ENCODE measurements around the gene PLEKHF1.

Gene PLEKHF1

GRCh38 chr19:29678484-29679106, 13.3 kb downstream of the PLEKHF1 start:
- no peak for DNase-seq (ENCODE audit: low read depth)

- no peak for DNase-seq (ENCODE audit: low read depth)
Measured at GRCh38 chr19:29679598-29680210, 14.4 kb downstream of the PLEKHF1 start.

GRCh38 chr19:29680447-29680846, 15.2 kb downstream of the PLEKHF1 start:
- peak; percentile 78 for DNase-seq (ENCODE audit: low read depth)

- no peak for DNase-seq (ENCODE audit: low read depth)
Measured at GRCh38 chr19:29680937-29681336, 15.7 kb downstream of the PLEKHF1 start.

- DNase-seq (ENCODE audit: low read depth): no peak
Measured at GRCh38 chr19:29681422-29682235, 16.4 kb downstream of the PLEKHF1 start.

- DNase-seq (ENCODE audit: low read depth): no peak
Measured at GRCh38 chr19:29682236-29682895, 17.1 kb downstream of the PLEKHF1 start.

- no peak for DNase-seq (ENCODE audit: low read depth)
Measured at GRCh38 chr19:29683009-29683408, 17.7 kb downstream of the PLEKHF1 start.

GRCh38 chr19:29685326-29685725, 20.1 kb downstream of the PLEKHF1 start:
- no peak for DNase-seq (ENCODE audit: low read depth)

- DNase-seq (ENCODE audit: low read depth): no peak
Measured at GRCh38 chr19:29686285-29686805, 21.1 kb downstream of the PLEKHF1 start.

- DNase-seq (ENCODE audit: low read depth): no peak
Measured at GRCh38 chr19:29687244-29687896, 22.1 kb downstream of the PLEKHF1 start.

GRCh38 chr19:29687897-29688728, 22.9 kb downstream of the PLEKHF1 start:
- DNase-seq (ENCODE audit: low read depth): no peak

- DNase-seq (ENCODE audit: low read depth): peak; percentile 38
Measured at GRCh38 chr19:29690842-29691241, 25.6 kb downstream of the PLEKHF1 start.

GRCh38 chr19:29694161-29694560, 28.9 kb downstream of the PLEKHF1 start:
- DNase-seq (ENCODE audit: low read depth): no peak

- peak; percentile 71 for DNase-seq (ENCODE audit: low read depth)
Measured at GRCh38 chr19:29694669-29695627, 29.7 kb downstream of the PLEKHF1 start.

- no peak for DNase-seq (ENCODE audit: low read depth)
Measured at GRCh38 chr19:29695765-29696564, 30.7 kb downstream of the PLEKHF1 start.

GRCh38 chr19:29696565-29696846, 31.2 kb downstream of the PLEKHF1 start:
- no peak for DNase-seq (ENCODE audit: low read depth)

GRCh38 chr19:29697523-29698261, 32.4 kb downstream of the PLEKHF1 start:
- no peak for DNase-seq (ENCODE audit: low read depth)

GRCh38 chr19:29699861-29700260, 34.6 kb downstream of the PLEKHF1 start:
- DNase-seq (ENCODE audit: low read depth): no peak
